ENCODE data around the gene SCAND1. TPM values are rescaled to one million over a fixed set of nuclear protein-coding genes. Genes with fewer than 3 reads are reported as not detected.
A peak's percentile ranks its signal among the peaks of the same experiment; 100 is the strongest.

SCAND1 gene
- total and polyA plus RNA-seq, 9 of the 15 experiments (the other 6 are each of a cell fraction or from before 2014, with no cell fraction given), result 0.08 to 94.0 (median 5.8) TPM

- TF ChIP-seq ZBTB49 (CRISPR knock-in tag; IDR thresholded peaks at IDR 0.05; ENCODE audit: borderline replicate concordance) (0 out of 2 replicates have a peak, but pooled peaks have one; percentile 30), POLR2G (IDR thresholded peaks at IDR 0.05; ENCODE audit: low read depth, low read length) (peak; percentile 95), ZNF239 (CRISPR knock-in tag; IDR thresholded peaks at IDR 0.05) (peak; percentile 91), PRPF4 (IDR thresholded peaks at IDR 0.05; ENCODE audit: insufficient read depth, low read depth, low read length, poor library complexity, severe bottlenecking) (peak; percentile 16), SIRT6 (IDR thresholded peaks at IDR 0.05; ENCODE audit: low read depth, low read length) (no peak), CLOCK (CRISPR knock-in tag; IDR thresholded peaks at IDR 0.05; ENCODE audit: borderline replicate concordance) (no peak), E2F4 (CRISPR knock-in tag; IDR thresholded peaks at IDR 0.05; ENCODE audit: low read depth) (no peak), HDAC8 (tag; IDR thresholded peaks at IDR 0.05) (no peak), TSHZ1 (CRISPR knock-in tag; IDR thresholded peaks at IDR 0.05) (no peak), ATF6 (CRISPR knock-in tag; IDR thresholded peaks at IDR 0.05) (0 out of 2 replicates have a peak, but pooled peaks have one; percentile 61), RFX1 (IDR thresholded peaks at IDR 0.05) (no peak), ZNF764 (CRISPR knock-in tag; IDR thresholded peaks at IDR 0.05; ENCODE audit: low read depth) (no peak), GABPA (tag; conservative IDR thresholded peaks at IDR 0.05; ENCODE audit: low read depth) (peak; percentile 100)
These were observed at the start of gene SCAND1 (continued) for GRCh38 chr20:35954200-35954906.

Data from K562 (cell line).